GM12878 (cell line): Measurements from ENCODE around the gene BLOC1S5. TPM values are rescaled to one million over a fixed set of nuclear protein-coding genes. Genes with fewer than 3 reads are reported as not detected.

Experiments
- ATAC-seq: fragments of 200-7000 bp; cut with Tn5 transposase; 3 replicates; pipeline ENCODE4 v1.9.1; 2020; ENCODE audit warnings: mild to moderate bottlenecking, moderate library complexity
- BruUV-seq: library from RNA; stranded (reverse); fragments of 400-500 nt; replicated peaks from 2 replicates; lab custom pipeline; 2021; lab: Mats Ljungman, UMichigan
- CTCF ChIA-PET: fragments of 300-600 bp; sonication (Branson Sonifier 250); formaldehyde crosslinking; extraction: SDS; loops from one replicate; lab custom pipeline; 2021; ENCODE audit warnings: inconsistent platforms; lab: Yijun Ruan, JAX
- POLR2A ChIA-PET: fragments of 350-600 bp; formaldehyde crosslinking; extraction: SDS; loops from one replicate; lab custom pipeline; 2021; ENCODE audit warnings: inconsistent platforms; lab: Charles Lee
- RAD21 ChIA-PET: fragments of 300-600 bp; sonication (Branson Sonifier 250); formaldehyde crosslinking; loops from one replicate; lab custom pipeline; 2023; ENCODE audit warnings: antibody characterized with exemption; ENCODE audit not compliant: unreplicated experiment; lab: Charles Lee
- SMC1A ChIA-PET: fragments of 300-600 bp; sonication (Branson Sonifier 250); formaldehyde crosslinking; loops from one replicate; lab custom pipeline; 2023; ENCODE audit not compliant: unreplicated experiment, uncharacterized antibody; lab: Charles Lee
- DNase-seq: peaks from one replicate; pipeline ENCODE4 v3.0.0-alpha.2; 2011; ENCODE audit warnings: low read depth, low spot score
- FAIRE-seq: peaks from 3 replicates; lab custom pipeline; 2011; peaks lifted over from hg19 to GRCh38; lab: Jason Lieb, UNC
- H2AFZ ChIP-seq: 2 replicates; pipeline ENCODE4 v1.6.0; 2011; ENCODE audit warnings: low read depth, low read length, control low read depth; ENCODE audit not compliant: control insufficient read depth
- H3K27ac ChIP-seq: 2 replicates; pipeline ENCODE4 v1.5.1; 2011; ENCODE audit warnings: control low read depth; ENCODE audit not compliant: control insufficient read depth, insufficient read depth
- H3K27me3 ChIP-seq, 2 experiments: replicated peaks in 1 of 2; 2 replicates each; pipeline versions ENCODE4 v1.6.0 to v1.6.1; 2011; ENCODE audit warnings: low read length in 1 of 2; ENCODE audit not compliant: control insufficient read depth in 2 of 2, insufficient read depth in 2 of 2
- H3K36me3 ChIP-seq, 2 experiments: 2 replicates each; pipeline ENCODE4 v1.5.1; 2011; ENCODE audit warnings: low read length in 1 of 2; ENCODE audit not compliant: control insufficient read depth in 2 of 2, insufficient read depth in 2 of 2
- H3K4me1 ChIP-seq: 2 replicates; pipeline ENCODE4 v1.6.1; 2011; ENCODE audit warnings: mild to moderate bottlenecking, low read length, moderate library complexity, mixed read lengths; ENCODE audit not compliant: control insufficient read depth, insufficient read depth
- H3K4me2 ChIP-seq: 2 replicates; pipeline ENCODE4 v1.6.0; 2011; ENCODE audit warnings: control low read depth; ENCODE audit not compliant: control insufficient read depth, insufficient read depth
- H3K4me3 ChIP-seq: fragments of 200-600 bp; sonication (generic); 2 replicates; pipeline ENCODE4 v1.5.1; 2016
- H3K79me2 ChIP-seq: 2 replicates; pipeline ENCODE4 v1.6.0; 2011; ENCODE audit warnings: low read length; ENCODE audit not compliant: control insufficient read depth, insufficient read depth
- H3K9ac ChIP-seq: 2 replicates; pipeline ENCODE4 v1.8.0; 2011; ENCODE audit warnings: low read length, control low read depth, mixed read lengths; ENCODE audit not compliant: control insufficient read depth, insufficient read depth
- H3K9me3 ChIP-seq: replicated peaks from 3 replicates; pipeline ENCODE4 v1.5.1; 2011; ENCODE audit warnings: mild to moderate bottlenecking, low read length; ENCODE audit not compliant: control insufficient read depth, insufficient read depth
- H4K20me1 ChIP-seq: 2 replicates; pipeline ENCODE4 v1.6.0; 2011; ENCODE audit not compliant: control insufficient read depth, insufficient read depth
- KAT2A ChIP-seq: conservative IDR thresholded peaks from 2 replicates; pipeline ENCODE4 v1.6.1; 2011; ENCODE audit warnings: low read depth, low read length; ENCODE audit not compliant: control insufficient read depth
- PML ChIP-seq: IDR thresholded peaks from 2 replicates; pipeline ENCODE4 v1.6.1; 2012; ENCODE audit warnings: low read length, inconsistent platforms
- ZNF217 ChIP-seq: fragments of 450-650 bp; IDR thresholded peaks from 2 replicates; pipeline ENCODE4 v1.6.1; 2017; ENCODE audit warnings: antibody characterized with exemption, mild to moderate bottlenecking
- WGBS: methylation state at CpG from one replicate; pipeline ENCODE4 v1.1.6; 2016; ENCODE audit warnings: low lambda C conversion rate; ENCODE audit not compliant: insufficient replicate concordance, insufficient coverage; ENCODE audit errors: missing lambda C conversion rate; 5-methylcytosine and 5-hydroxymethylcytosine counted together
- in situ Hi-C: fragments of 300-500 bp; cut with MboI; formaldehyde crosslinking; loops from 9 replicates; pipeline ENCODE4 v1.14.3; 2018; ENCODE audit warnings: mixed read lengths
- intact Hi-C: fragments of 100-400 bp; cut with micrococcal nuclease; formaldehyde crosslinking; loops from one replicate; pipeline ENCODE4 v1.14.2; 2022; ENCODE audit not compliant: unreplicated experiment
- polyA plus RNA-seq, 11 experiments: library from polyadenylated mRNA; depleted of rRNA in 4 of 11; unstranded in 6 of 11; stranded (reverse) in 5 of 11; fragments of >200 nt; fragmentation: Nextera tagmentation in 4 of 11; fragmentation: Illumina TruSeq in 1 of 11; extraction: Ambion mirVana in 4 of 11; extraction: Trizol in 1 of 11; gene quantifications; 1 replicate in 1 of 11; 2 replicates in 10 of 11; pipeline versions ENCODE4 v1.2.1 to v1.2.3, GENCODE V29; 2011 to 2016; ENCODE audit warnings: inconsistent platforms in 2 of 11, missing spikeins in 2 of 11, low read depth in 1 of 11
- total RNA-seq, 4 experiments: library from RNA; depleted of rRNA in 3 of 4; stranded (reverse); fragments of >200 nt in 3 of 4; fragmentation: Illumina TruSeq in 1 of 4; extraction: Trizol in 1 of 4; gene quantifications; 2 replicates each; pipeline versions ENCODE4 v1.2.1 to v1.2.3, GENCODE V29; 2013 to 2021
- TF ChIP-seq, protein P1 (sequence below): fragments of 150-350 bp; IDR thresholded peaks from 2 replicates; pipeline ENCODE4 v1.6.1; 2016; ENCODE audit warnings: low read depth, low read length

The BLOC1S5 gene
- total and polyA plus RNA-seq, 10 of the 15 experiments (the other 5 are each of a cell fraction or from before 2014, with no cell fraction given) = 4.3 to 22.2 (median 16.1) TPM

DNA sequence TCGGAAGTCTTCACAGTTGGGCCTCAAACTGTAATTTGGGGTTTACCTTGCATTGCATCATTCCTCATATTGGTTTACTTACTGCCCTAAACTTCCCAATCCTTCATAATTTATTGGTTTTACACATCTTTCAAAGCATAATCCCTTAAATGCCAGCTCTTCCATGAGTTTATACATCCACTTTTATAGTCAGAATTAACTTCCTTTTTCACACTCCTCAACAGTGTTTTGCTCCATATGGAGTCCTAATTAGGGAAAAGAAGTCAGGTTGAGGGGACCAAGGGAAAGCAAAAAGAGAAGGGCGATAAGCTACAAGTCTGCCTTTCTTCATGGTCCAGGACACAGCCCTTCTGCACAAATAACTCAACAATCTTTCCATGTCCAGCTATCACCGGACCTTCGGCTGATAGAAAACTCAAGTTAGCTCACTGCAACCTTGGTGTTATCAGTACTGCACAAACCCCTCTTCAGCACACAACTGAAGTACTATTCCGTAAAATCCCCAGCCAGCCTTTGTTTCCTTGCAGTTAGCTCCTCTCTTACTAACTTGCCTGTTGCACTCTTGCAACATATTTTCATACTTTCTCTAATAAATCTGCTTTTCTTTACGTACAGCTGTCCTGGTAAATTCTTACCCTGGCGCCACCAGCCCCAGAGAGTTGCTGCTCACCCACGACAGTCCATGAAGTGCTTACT is 36.1 kb upstream of the BLOC1S5 start (continued):
- TF ChIP-seq, protein P1, sequence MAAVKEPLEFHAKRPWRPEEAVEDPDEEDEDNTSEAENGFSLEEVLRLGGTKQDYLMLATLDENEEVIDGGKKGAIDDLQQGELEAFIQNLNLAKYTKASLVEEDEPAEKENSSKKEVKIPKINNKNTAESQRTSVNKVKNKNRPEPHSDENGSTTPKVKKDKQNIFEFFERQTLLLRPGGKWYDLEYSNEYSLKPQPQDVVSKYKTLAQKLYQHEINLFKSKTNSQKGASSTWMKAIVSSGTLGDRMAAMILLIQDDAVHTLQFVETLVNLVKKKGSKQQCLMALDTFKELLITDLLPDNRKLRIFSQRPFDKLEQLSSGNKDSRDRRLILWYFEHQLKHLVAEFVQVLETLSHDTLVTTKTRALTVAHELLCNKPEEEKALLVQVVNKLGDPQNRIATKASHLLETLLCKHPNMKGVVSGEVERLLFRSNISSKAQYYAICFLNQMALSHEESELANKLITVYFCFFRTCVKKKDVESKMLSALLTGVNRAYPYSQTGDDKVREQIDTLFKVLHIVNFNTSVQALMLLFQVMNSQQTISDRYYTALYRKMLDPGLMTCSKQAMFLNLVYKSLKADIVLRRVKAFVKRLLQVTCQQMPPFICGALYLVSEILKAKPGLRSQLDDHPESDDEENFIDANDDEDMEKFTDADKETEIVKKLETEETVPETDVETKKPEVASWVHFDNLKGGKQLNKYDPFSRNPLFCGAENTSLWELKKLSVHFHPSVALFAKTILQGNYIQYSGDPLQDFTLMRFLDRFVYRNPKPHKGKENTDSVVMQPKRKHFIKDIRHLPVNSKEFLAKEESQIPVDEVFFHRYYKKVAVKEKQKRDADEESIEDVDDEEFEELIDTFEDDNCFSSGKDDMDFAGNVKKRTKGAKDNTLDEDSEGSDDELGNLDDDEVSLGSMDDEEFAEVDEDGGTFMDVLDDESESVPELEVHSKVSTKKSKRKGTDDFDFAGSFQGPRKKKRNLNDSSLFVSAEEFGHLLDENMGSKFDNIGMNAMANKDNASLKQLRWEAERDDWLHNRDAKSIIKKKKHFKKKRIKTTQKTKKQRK = no peak
- TF ChIP-seq PML = no peak

GRCh38 chr6:8090650-8091049 is 26.5 kb upstream of the BLOC1S5 start:
- H3K27me3 ChIP-seq = no peaks in the 10 kb centered on the region
- no peak for TF ChIP-seq KAT2A
- TF ChIP-seq ZNF217 = 0 out of 2 replicates have a peak, but pooled peaks have one; percentile 25
- TF ChIP-seq, all 136 proteins: peak for 1
- H3K4me2 ChIP-seq = no peak overlapping the region
- no TSS peak for BruUV-seq
- no peak overlapping the region for H3K4me3 ChIP-seq
- ATAC-seq = no peak
- ChIA-PET POLR2A (no interaction called here), CTCF (no interaction called here), RAD21 (no interaction called here), SMC1A (interaction anchor here (1.2 kb wide), 1 partner anchor 11 kb away, joined by 3 read pairs; the partner anchor contains the start of gene EEF1E1)
- no peak overlapping the region for H2AFZ ChIP-seq
- H3K79me2 ChIP-seq = no peaks in the 10 kb centered on the region; the same call in none of the 2 replicates
- no peak overlapping the region for H3K9ac ChIP-seq
- H3K36me3 ChIP-seq = peaks cover 8 to 47% of the 10 kb centered on the region in 2 experiments
- WGBS = 100% methylated on average over 3 of the region's 3 CpGs
- intact Hi-C loops = no loop called here
- peaks cover 9% of the 10 kb centered on the region; the same call in 2 of the 3 replicates for H3K9me3 ChIP-seq
- H3K4me1 ChIP-seq = no peaks in the 10 kb centered on the region
- H3K27ac ChIP-seq = no peak overlapping the region
- H4K20me1 ChIP-seq = no peaks in the 10 kb centered on the region
- no peak for FAIRE-seq
- in situ Hi-C loops = no loop called here
- DNase-seq = no peak
